Measurements from ENCODE around the gene S100A2.
"Not testable (repeated sequence)": the region's sequence is repeated elsewhere in the genome, so short reads cannot be mapped to it uniquely, and the experiment has no call there.

S100A2 gene

DNA sequence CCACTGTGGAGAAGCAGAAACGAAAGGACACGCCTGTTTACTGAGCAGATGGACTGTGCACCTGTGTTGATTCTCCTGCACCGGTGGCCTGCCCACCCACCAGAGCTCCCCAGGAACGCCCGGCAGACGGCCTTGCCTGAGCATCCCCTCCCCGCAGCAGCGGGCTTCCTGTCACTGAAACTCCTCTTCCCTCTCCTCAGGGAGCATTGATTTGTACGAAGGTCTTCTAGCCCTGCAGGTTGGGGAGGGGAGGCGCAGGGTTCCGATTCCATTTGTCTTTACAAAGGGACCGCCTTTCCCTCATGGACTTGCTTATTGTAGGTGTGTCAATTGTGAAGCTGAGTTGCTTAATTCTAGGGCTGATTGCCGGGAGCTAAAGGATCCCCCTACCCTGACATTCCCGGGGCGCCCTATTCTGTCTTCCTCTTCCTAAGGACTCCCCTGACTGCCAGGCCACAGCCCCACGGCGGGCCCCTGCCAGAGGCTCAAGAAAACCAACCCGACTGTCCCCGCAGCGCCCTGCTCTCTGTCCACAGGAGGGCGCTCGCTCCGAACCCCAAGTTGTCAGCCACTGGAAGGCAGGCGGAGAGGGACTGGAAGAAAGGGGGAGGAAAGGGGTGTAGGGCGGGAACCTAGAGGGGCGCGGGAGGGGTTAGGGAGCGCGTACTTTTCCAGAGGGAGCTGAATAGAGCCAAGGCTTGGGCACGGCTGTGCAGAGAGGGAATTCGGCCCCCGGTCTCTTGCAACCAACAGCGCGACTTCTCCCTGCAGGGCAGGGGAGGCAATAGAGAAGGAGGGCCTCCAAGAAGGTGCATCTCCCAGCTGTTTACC lies 32.7 kb downstream of the S100A2 start:
- DNase-seq (ENCODE audit: low read depth, low spot score) = no peak

DNA sequence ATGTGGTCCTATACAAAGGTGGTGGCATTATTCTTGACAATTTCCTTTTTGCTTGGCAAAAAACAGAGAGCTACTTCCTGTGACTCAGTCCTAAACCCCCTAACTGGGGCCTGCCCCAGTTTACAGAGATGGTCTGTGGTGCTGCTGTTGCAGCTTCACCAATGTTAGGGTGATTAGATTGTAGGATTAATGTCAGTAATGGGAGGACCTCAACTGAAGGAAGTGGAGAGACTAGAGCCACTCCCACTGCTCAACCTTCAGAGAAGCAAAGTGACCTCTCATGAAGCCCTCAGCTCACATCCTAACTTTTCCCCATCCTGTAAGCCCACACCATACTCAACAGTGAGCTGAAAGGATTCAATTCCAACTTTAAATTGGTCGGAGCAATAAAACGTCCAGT lies 33.5 kb downstream of the S100A2 start:
- DNase-seq (ENCODE audit: low read depth, low spot score) = no peak

- no peak for DNase-seq (ENCODE audit: low read depth, low spot score)
Observed at GRCh38 chr1:153531638-153532037, 34.0 kb downstream of the S100A2 start.

GRCh38 chr1:153527683-153528040 lies 38.0 kb downstream of the S100A2 start:
- no peak for DNase-seq (ENCODE audit: low read depth, low spot score)

DNA sequence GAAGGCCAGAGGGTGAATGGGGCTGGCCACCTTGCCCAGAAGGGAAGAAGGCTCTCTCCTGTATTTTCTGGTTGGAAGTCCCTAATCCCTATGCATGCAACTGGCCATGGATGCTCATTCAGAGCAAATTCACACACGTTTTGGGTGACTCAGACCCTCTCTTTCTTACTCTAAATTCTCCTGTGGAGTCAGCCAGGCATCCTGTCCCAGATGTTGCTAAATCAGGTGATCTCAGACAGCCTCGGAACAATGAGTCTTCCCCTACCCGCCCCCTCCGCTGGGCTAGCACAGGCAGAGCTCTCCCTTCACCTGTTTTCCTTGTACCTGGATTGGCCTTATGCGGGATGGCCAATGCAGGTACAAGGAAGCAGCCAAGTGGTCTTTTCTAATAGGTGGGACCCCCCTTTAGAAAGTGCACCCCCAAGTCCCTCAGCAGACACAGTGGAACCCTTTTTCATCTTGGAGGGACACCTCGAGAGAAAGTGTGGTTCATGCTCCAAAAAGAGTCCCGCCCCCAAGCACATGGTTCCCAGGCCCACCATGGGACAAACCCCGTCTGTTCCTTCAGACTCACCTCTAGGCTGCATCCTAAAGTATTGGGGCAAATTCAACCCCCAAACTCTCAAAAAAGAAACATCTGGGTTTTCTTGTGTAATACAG lies 38.5 kb downstream of the S100A2 start:
- DNase-seq (ENCODE audit: low read depth, low spot score) = no peak

GRCh38 chr1:153526132-153526543 lies 39.5 kb downstream of the S100A2 start:
- no peak for DNase-seq (ENCODE audit: low read depth, low spot score)

- DNase-seq (ENCODE audit: low read depth, low spot score) = no peak
Observed at GRCh38 chr1:153525088-153525728, 40.4 kb downstream of the S100A2 start.

DNA sequence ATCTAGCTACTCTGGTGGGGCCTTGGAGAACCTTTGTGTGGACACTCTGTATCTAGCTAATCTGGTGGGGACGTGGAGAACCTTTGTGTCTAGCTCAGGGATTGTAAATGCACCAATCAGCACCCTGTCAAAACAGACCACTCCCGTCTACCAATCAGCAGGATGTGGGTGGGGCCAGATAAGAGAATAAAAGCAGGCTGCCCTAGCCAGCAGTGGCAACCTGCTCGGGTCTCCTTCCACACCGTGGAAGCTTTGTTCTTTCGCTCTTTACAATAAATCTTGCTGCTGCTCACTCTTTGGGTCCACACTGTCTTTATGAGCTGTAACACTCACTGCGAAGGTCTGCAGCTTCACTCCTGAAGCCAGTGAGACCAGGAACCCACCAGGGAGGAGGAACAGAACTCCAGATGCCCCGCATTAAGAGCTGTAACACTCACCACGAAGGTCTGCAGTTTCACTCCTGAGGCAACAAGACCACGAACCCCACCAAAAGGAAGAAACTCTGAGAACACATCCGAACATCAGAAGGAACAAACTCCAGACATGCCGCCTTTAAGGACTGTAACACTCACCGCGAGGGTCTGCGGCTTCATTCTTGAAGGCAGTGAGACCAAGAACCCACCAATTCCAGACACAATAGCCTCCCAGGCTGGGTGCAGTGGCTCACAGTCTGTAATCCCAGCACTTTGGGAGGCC lies 43.1 kb downstream of the S100A2 start:
- not testable (repeated sequence) for DNase-seq (ENCODE audit: low read depth, low spot score)

DNA sequence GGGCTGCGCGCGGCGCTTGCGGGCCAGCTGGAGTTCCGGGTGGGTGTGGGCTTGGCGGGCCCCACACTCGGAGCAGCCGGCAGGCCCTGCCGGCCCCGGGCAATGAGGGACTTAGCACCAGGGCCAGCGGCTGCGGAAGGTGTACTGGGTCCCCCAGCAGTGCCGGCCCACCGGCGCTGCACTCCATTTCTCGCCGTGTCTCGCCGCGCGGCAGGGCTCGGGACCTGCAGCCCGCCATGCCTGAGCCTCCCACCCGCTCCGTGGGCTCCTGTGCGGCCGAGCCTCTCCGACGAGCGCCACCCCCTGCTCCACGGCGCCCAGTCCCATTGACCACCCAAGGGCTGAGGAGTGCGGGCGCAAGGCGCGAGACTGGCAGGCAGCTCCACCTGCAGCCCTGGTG lies 43.8 kb downstream of the S100A2 start:
- DNase-seq (ENCODE audit: low read depth, low spot score) = not testable (repeated sequence)

- no peak for DNase-seq (ENCODE audit: low read depth, low spot score)
Observed at GRCh38 chr1:153520818-153521476, 44.7 kb downstream of the S100A2 start.

GRCh38 chr1:153520137-153520691 lies 45.4 kb downstream of the S100A2 start:
- not testable (repeated sequence) for DNase-seq (ENCODE audit: low read depth, low spot score)

DNA sequence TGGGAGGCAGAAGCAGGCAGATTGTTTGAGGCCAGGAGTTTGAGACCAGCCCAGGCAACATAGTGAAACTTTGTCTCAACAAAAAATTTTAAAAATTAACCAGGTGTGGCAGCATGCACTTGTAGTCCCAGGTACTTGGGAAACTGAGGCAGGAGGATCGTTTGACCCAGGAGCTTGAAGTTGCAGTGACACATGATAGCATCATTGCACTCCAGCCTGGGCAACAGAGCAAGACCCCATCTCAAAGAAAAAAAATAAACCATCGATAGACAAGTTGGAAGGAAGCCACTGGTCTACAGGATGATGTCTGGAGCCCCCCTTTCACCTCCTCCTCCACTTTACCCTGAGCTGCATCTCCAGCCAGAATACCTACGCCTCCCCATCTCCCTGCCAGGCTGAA lies 46.4 kb downstream of the S100A2 start:
- DNase-seq (ENCODE audit: low read depth, low spot score) = no peak

GRCh38 chr1:153515504-153516394 lies 49.9 kb downstream of the S100A2 start:
- no peak for DNase-seq (ENCODE audit: low read depth, low spot score)

- no peak for DNase-seq (ENCODE audit: low read depth, low spot score)
Observed at GRCh38 chr1:153513666-153514065, 52.0 kb downstream of the S100A2 start.

DNA sequence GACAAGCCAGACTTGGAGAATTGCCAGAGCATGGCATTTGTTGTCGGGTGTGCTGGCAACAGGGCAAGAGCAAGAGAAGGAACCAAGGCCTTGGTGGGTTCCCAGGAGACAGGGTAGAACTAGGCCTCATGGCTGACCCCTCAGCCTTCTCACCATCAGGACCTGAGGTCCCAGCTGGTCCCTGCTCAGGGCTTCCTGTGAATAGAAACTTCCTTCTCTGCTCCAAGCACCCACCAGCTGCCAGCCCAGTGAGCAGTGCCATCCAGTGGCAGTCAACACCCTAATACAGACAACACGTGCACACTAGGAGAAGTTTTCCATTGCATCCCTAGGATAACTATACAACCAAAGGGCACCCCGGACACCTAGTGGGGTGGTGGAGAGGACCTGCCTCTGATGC lies 52.6 kb downstream of the S100A2 start:
- no peak for DNase-seq (ENCODE audit: low read depth, low spot score)
